ENCODE data around the gene CS.
"Not testable (repeated sequence)": the region's sequence is repeated elsewhere in the genome, so short reads cannot be mapped to it uniquely, and the experiment has no call there.

- not testable (repeated sequence) for TF ChIP-seq CTCF (conservative IDR thresholded peaks at IDR 0.05 in 1 of 2, IDR thresholded peaks at IDR 0.05 in 1 of 2; ENCODE audit: low read depth in 1 of 2, low read length in 2 of 2); EZH2 (IDR thresholded peaks at IDR 0.05; ENCODE audit: low read length, missing control alignments)
Observed at GRCh38 chr12:56321610-56322009, 21.5 kb upstream of the CS start.
